Rectal smooth muscle tissue (tissue), 1 donor: ENCODE measurements around the gene CDHR2.
"Not testable (repeated sequence)": the region's sequence is repeated elsewhere in the genome, so short reads cannot be mapped to it uniquely, and the experiment has no call there.

Experiments
- H3K27ac ChIP-seq: one replicate; pipeline ENCODE4 v1.7.0; 2013; ENCODE audit warnings: low read depth, low read length, inconsistent platforms
- H3K27me3 ChIP-seq: one replicate; pipeline ENCODE4 v1.7.0; 2013; ENCODE audit warnings: low read length; ENCODE audit not compliant: control insufficient read depth, insufficient read depth
- H3K36me3 ChIP-seq: one replicate; pipeline ENCODE4 v1.7.0; 2013; ENCODE audit warnings: low read length; ENCODE audit not compliant: control insufficient read depth, insufficient read depth
- H3K4me1 ChIP-seq: one replicate; pipeline ENCODE4 v1.7.0; 2013; ENCODE audit warnings: low read length; ENCODE audit not compliant: control insufficient read depth, insufficient read depth
- H3K4me3 ChIP-seq: one replicate; pipeline ENCODE4 v1.7.0; 2013; ENCODE audit warnings: low read length
- H3K9ac ChIP-seq: one replicate; pipeline ENCODE4 v1.7.0; 2013; ENCODE audit warnings: low read length

Gene CDHR2

DNA sequence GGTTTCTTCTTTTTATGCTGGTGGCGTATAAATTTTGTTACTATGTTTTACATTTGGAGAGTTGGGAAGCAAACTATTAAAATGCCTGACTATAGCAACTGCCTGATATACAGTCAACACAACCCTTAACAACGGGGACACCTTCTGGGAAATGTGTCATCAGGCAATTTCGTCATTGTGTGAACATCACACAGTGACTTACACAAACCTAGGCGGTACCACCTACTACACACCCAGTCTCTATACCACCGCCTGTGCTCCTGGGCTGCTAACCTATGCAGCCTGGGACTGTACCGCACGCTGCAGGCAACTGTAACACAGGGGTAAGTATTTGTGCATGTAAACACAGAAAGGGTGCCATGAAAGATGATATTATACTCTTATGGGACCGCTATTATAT lies 1.3 kb upstream of the CDHR2 start:
- Histone ChIP-seq H3K4me1 (no peaks in the 10 kb centered on the region), H3K36me3 (no peaks in the 10 kb centered on the region), H3K4me3 (no peak overlapping the region), H3K27me3 (no peaks in the 10 kb centered on the region), H3K9ac (no peak overlapping the region), H3K27ac (peak overlapping the region; percentile 56)

DNA sequence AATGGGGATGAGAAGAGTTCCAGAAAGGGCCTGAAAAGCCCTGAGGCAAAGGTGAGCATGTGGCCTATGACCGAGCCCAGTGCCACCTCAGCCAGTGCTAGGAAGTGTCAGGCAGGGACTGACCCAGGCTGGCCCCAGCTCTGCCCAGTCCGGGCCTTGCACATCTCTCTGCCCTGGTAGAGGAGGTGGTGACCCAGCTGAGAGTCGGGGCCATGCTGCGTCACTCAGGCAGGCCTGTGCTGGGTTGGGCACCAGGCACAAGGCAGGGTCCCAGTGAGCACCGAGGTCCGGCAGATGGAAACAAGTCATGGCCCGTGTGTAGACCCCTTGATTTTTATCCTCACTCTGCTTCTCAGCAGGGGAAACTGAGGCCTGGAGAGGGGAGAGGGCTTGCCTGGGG lies 729 bp downstream of the CDHR2 start:
- Histone ChIP-seq H3K4me3 (peak overlapping the region; percentile 14), H3K9ac (no peak overlapping the region), H3K27ac (no peak overlapping the region), H3K27me3 (no peaks in the 10 kb centered on the region), H3K36me3 (no peaks in the 10 kb centered on the region), H3K4me1 (no peaks in the 10 kb centered on the region)

DNA sequence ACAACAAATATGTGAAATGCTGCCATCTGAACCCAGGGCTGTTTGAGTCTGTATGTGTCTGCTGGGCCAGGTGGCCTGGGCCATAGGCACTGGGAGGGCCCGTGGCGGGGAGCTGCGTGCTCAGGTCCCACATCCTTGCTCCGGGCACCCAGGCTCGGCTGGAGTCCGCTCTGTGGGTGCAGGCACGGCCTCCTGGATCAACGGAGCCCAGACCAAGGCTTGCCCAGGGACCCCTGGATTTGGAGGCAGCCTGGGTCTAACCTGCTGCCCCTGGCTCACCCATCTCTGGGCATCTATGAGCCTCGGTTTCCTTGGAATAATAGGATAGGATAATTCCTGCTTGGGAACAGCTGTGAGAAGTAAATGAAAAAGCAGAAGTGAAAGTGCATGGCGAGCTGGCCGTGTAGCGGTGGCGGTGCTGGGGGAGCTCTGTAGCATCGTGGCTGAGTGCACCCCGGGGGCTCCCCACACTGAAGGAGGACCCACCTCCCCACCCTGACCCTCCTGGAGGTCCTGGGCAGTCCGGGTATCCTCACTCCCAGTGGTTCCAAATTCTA lies 1.2 kb downstream of the CDHR2 start:
- Histone ChIP-seq H3K9ac (no peak overlapping the region), H3K27me3 (no peaks in the 10 kb centered on the region), H3K27ac (no peak overlapping the region), H3K4me3 (peak overlapping the region; percentile 14), H3K4me1 (no peaks in the 10 kb centered on the region), H3K36me3 (no peaks in the 10 kb centered on the region)

DNA sequence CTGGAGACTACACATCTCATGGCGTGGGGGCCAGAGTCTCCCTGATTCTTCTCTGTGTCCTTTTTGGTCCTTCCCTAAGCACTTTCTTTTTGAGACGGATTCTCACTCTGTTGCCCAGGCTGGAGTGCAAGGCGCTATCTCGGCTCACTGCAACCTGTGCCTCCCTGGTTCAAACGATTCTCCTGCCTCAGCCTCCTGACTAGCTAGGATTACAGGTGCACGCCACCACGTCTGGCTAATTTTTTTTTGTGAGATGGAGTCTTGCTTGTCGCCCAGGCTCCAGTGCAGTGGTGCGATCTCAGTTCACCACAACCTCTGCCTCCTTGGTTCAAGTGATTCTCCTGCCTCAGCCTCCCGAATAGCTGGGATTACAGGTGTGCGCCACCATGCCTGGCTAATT lies 1.8 kb downstream of the CDHR2 start:
- not testable (repeated sequence) for H3K4me3 ChIP-seq, H3K36me3 ChIP-seq, H3K27ac ChIP-seq, H3K27me3 ChIP-seq, H3K9ac ChIP-seq, H3K4me1 ChIP-seq

DNA sequence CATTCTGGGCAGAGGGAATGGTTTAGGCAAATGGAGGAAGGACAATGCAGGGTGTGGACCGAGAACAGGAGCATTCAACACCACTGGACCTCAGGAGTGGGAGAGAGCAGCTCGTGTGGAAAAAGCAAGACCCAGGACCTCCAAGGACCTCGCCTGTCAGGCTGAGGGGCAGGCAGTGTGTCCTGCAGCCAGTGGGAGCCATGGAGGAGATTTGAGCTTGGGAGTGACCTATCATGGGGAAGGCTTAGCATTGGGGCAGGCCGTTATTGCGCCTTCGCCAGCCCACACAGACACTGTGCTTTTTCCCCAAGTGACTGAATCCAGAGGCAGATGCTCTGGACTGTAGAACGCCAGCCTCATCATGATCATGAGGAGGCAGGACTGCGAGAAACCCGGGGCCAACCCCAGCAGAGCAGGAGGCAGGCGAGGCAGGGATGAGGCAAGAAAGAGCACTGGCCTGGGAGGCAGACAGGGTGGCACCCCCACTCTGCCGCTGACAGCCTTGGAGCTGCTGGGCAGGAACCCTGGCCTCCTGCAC lies 3.3 kb downstream of the CDHR2 start:
- no peaks in the 10 kb centered on the region for H3K27me3 ChIP-seq
- no peaks in the 10 kb centered on the region for H3K36me3 ChIP-seq
- no peak overlapping the region for H3K27ac ChIP-seq
- no peaks in the 10 kb centered on the region for H3K4me1 ChIP-seq
- no peak overlapping the region for H3K4me3 ChIP-seq
- no peak overlapping the region for H3K9ac ChIP-seq

DNA sequence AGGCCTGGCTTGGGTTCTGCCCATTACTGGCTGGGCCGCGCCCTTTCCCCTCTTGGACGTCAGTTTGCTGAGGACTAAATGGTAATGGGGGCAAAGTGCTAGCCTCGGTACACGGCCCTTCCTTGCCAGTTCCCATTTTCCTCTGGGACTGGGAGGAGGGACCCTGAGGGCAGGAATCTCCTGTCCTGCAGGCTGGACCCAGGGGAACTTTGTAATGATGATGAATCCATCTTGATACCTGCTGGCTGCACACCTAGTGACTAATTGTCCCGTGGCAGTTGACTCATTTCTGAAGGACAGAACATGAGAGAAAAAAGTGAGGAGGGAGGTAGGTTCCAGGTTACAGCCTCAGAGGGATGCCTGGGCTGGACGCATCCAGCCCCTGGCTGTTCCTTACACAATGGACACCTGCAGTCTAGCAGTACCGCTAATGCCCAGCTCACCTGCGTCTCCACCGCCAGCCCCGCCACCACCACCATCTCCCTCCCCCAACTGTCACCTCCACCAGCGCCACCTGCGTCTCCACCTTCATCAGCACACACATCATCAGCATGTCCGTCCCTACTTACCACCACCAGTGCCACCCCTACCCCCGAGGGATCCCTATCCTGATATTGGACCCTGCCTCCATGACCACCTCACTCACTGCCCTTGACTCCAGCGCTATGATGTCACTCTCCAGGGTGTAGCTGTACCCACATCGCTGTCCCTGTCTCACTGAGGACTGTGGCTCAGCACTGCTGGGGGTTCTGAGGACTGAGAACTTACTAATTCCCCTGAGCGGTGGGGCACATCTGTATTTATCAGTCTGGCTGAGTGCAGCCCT lies 4.3 kb downstream of the CDHR2 start:
- no peak overlapping the region for H3K27ac ChIP-seq

DNA sequence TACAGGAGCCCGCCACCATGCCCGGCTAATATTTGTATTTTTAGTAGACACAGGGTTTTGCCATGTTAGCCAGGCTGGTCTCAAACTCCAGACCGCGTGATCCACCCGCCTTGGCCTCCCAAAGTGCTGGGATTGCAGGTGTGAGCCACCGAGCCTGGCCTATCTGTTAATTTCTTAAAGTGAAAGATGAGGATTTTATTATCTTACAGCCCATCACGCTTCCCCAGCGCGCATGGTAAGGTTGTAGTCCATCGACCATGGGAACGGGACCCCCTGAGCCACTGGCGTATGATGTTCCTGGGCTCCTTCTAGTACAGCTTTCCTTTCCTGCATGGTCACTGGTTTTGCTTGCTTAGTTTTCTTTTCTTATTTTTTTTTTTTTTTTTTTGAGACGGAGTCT lies 8.7 kb downstream of the CDHR2 start:
- no peak overlapping the region for H3K4me3 ChIP-seq
- no peaks in the 10 kb centered on the region for H3K27me3 ChIP-seq
- H3K36me3 ChIP-seq: no peaks in the 10 kb centered on the region
- H3K9ac ChIP-seq: no peak overlapping the region
- H3K4me1 ChIP-seq: no peaks in the 10 kb centered on the region
- H3K27ac ChIP-seq: no peak overlapping the region

More for the DNA sequence above, 4.3 kb downstream of the CDHR2 start:
- H3K27me3 ChIP-seq: no peaks in the 10 kb centered on the region
- H3K4me1 ChIP-seq: no peaks in the 10 kb centered on the region
- no peaks in the 10 kb centered on the region for H3K36me3 ChIP-seq
- H3K4me3 ChIP-seq: no peak overlapping the region
- H3K9ac ChIP-seq: no peak overlapping the region

DNA sequence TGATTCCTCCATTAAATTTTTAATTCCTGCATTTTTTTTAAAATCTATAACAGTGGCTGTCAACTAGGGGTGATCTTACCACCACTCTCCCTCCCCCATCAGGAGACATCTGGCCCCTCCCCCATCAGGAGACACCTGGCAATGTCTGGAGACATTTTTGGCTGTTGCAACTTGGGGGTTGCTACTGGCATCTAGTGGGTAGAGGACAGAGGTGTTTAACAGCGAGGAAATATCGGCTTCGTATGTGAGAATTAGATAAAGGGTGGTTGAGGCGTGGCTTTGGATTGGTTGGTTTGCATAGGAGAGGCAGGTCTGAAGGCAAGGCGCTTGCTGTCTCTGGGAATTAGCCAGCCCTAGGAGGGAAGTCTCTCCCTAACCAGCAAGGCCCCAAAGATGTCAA lies 10.5 kb downstream of the CDHR2 start:
- no peaks in the 10 kb centered on the region for H3K27me3 ChIP-seq

DNA sequence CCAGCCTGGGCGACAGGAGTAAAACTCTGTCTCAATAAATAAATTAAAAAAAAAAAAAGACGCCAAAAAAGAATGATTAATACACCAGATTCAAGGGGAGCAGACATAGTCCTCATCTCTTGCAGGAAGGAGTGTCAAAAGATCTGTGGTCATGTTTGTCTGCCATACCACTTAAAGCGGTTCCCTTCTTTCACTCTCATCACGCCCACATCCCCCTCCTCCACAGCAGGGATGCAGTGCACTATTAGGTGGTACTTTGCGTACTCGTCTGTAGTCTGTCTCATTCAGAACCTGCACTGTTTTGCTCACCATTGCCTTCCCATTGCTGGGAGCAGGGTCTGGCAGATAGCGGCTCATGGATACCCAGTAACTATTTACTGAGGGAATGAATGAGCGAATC lies 11.2 kb downstream of the CDHR2 start:
- no peak overlapping the region for H3K4me3 ChIP-seq
- no peaks in the 10 kb centered on the region for H3K36me3 ChIP-seq
- H3K27ac ChIP-seq: no peak overlapping the region
- H3K9ac ChIP-seq: no peak overlapping the region
- no peaks in the 10 kb centered on the region for H3K27me3 ChIP-seq
- no peaks in the 10 kb centered on the region for H3K4me1 ChIP-seq

More for the DNA sequence above, 10.5 kb downstream of the CDHR2 start:
- H3K4me3 ChIP-seq: no peak overlapping the region
- no peaks in the 10 kb centered on the region for H3K36me3 ChIP-seq
- no peak overlapping the region for H3K9ac ChIP-seq
- H3K27ac ChIP-seq: no peak overlapping the region
- no peaks in the 10 kb centered on the region for H3K4me1 ChIP-seq

DNA sequence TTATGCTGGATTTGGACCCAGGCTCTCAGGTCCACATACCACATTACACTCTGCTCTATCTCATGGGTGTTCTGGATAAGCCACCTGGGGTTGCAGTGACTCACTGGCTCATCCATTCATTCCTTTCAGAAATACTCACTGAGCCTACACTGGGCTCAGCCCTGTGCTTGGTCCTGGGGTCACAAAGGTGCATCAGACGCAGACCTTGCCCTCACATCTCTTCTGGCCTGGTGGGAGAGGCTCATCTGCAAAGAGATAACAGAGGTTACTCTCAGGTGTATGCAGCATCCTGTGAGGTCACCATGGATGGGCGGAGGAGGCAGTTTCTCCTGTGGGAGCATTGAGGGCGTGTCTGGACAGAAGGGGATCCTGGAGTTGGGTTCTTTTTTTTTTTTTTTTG lies 12.1 kb downstream of the CDHR2 start:
- H3K27ac ChIP-seq: no peak overlapping the region
- no peaks in the 10 kb centered on the region for H3K4me1 ChIP-seq
- no peaks in the 10 kb centered on the region for H3K36me3 ChIP-seq
- no peak overlapping the region for H3K4me3 ChIP-seq
- H3K27me3 ChIP-seq: no peaks in the 10 kb centered on the region
- no peak overlapping the region for H3K9ac ChIP-seq

DNA sequence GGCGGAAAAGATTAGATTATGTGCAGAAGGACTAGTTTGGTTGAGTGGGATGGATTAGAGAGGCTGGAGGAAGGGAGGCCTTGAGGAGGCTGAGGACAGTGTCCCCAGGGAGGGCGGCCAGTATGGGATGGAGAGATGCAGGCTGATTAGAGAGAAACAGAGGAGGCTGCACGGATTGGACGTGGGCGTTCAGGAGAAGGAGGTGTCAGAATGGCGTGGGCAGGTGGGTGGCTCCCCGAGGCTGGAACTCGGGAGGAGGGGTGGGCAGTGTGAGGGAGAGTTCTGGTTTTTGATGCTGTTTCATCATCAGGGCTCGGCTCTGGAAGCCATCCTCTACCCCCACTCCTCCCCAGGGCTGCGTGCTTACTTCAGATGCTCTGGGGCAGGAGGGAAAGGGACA lies 13.0 kb downstream of the CDHR2 start:
- no peak overlapping the region for H3K27ac ChIP-seq
- H3K27me3 ChIP-seq: no peaks in the 10 kb centered on the region
- no peak overlapping the region for H3K4me3 ChIP-seq
- no peak overlapping the region for H3K9ac ChIP-seq
- H3K4me1 ChIP-seq: no peaks in the 10 kb centered on the region
- no peaks in the 10 kb centered on the region for H3K36me3 ChIP-seq

DNA sequence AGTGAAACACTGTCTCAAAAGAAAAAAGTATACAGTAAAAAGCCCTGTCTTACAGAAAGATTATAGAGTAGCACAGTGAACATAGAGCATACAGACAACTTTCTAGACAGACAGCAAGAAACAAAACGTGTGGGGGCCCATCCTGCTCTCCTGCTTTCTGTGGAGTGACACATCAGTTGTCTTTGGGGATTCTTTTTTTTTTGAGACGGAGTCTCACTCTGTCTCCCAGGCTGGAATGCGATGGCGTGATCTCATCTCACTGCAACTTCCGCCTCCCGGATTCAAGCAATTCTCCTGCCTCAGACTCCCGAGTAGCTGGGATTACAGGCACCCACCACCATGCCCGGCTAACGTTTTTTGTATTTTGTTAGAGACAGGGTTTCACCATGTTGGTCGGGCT lies 14.9 kb downstream of the CDHR2 start:
- Histone ChIP-seq H3K4me1 (no peaks in the 10 kb centered on the region), H3K36me3 (no peaks in the 10 kb centered on the region), H3K9ac (no peak overlapping the region), H3K27me3 (no peaks in the 10 kb centered on the region), H3K27ac (no peak overlapping the region), H3K4me3 (no peak overlapping the region)
